ENCODE data around the gene PIP4K2A.
"Not testable (repeated sequence)": the region's sequence is repeated elsewhere in the genome, so short reads cannot be mapped to it uniquely, and the experiment has no call there.

Gene PIP4K2A

DNA sequence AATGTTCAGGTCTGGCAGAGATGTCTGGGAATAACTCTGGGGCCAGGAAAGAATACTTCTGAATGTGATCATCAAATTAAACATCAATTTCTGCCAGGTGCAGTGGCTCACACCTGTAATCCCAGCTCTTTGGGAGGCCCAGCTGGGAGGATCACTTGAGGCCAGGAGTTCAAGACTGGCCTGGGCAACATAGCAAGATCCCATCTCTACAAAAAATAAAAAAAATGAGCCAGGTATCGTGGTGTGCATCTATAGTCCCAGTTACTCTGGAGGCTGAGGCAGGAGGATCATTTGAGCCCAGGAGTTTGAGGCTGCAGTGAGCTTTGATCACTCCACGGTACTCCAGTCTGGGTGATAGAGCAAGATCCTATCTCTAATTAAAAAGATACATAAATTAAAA is 214.4 kb downstream of the PIP4K2A start:
- FAIRE-seq: not testable (repeated sequence)

DNA sequence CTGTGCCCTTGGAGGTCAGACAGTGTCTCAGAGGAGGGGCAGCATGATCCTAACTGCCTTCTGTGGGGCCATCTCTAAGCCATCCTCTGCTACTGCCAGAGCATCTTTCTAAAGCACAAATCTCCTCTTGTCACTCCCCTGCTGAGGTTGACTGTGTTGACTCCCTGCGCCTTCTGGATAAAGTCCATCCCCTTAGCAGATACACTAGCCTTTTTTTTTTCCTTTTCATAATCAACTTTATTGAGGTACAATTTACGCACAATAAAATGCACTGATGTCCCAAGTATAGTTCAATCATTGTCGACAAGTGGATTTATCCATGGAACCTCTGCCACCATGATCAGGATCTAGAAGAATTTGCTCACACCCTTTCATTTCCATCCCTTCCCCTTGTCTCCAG is 219.0 kb downstream of the PIP4K2A start:
- DNase-seq (ENCODE audit: insufficient read length, low spot score) (no peak), FAIRE-seq (no peak)

More for the DNA sequence above, 214.4 kb downstream of the PIP4K2A start:
- DNase-seq (ENCODE audit: insufficient read length, low spot score): not testable (repeated sequence)

GRCh38 chr10:22494007-22494406 is 220.4 kb downstream of the PIP4K2A start:
- FAIRE-seq (no peak), DNase-seq (ENCODE audit: insufficient read length, low spot score) (no peak)

DNA sequence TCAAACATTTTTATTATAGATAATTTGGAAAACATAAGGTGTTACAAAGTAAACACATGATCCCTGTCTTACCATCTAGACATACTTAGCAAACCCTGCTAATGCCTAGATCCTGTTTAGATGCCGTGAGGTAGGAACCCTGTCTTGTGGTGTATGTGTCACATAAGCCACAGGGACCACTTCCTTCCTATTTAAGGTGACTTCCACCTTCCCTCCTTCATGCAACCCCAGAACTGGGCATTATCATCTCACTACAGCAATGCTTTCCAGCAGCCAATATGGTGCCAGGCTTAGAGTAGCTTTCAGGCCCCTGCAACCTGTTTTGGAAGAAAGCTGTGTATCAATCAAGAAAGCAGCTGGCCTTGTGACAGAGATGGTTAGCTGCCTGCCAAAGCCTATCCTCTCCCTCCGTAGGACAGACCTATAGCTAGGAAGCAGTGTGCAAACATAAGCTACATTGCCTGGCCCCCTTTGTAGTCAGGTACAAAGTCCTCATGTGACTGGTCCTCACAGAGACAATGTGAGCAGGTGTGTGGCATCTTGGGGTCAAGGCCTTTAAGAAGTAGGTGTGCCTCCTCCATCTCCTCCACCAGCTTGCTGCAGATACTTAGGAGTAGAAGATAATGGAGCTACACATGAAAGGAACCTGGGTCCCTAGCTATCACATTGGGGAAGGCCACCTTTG is 222.3 kb downstream of the PIP4K2A start:
- no peak for DNase-seq (ENCODE audit: insufficient read length, low spot score)
- FAIRE-seq: no peak

DNA sequence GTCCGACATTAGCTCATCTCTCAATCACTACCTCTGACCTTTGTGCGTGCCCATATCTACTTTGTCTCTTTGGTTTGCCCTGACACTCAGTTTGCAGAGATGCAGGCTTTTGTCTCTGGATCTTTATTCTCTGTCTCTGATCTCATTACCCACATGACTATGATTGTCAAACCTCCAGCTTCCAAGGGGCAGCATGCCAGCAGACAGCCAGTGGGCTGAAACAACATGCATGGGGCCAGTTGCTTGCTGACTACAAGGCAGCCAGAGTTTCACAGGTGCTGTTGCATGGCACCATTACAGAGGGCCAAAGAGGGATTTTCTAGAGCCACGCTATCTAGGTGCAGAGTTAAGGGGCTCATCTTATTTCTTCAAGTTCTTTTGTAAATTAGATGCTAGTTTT is 222.9 kb downstream of the PIP4K2A start:
- FAIRE-seq (no peak), DNase-seq (ENCODE audit: insufficient read length, low spot score) (no peak)

DNA sequence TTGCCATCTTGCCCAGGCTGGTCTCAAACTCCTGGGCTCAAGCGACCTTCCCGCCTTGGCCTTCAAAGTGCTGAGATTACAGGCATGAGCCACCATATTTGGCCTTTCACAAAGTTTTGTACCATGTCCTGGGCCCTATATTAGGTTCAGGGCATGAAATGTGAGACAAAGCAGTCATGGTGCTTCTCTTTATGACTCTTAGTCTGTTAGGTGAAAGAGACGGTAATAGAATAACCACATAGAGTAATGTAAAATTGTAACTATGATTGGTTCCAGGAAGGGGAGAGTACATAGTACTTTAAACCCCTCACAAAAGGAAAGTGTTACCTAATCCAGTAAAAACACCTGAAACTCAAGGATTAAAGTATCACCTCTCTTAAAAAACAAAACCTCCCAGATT is 224.4 kb downstream of the PIP4K2A start:
- no peak for FAIRE-seq
- DNase-seq (ENCODE audit: insufficient read length, low spot score): no peak

GRCh38 chr10:22489467-22489866 is 224.9 kb downstream of the PIP4K2A start:
- no peak for FAIRE-seq
- no peak for DNase-seq (ENCODE audit: insufficient read length, low spot score)

DNA sequence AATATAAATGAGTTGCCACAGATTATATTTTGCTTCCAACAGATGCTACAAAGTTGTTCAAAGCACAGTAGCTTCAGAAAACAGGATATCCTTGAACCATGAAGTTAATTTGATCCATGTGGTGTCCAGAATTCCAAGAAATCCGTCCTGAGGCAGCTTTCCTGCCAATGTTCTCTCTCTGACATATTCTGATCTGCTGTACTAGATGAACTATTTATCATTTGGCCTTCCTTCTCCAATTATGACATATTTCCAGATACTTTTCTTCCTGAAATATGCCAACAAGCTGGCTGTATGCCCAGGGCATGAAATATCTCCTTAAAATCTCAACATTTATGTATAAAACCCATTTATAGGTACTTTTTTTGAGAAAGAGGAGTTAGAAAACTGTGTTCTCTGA is 227.9 kb downstream of the PIP4K2A start:
- FAIRE-seq (no peak), DNase-seq (ENCODE audit: insufficient read length, low spot score) (no peak)

Measured in GM19239 (cell line).